HCT116 (cell line): ENCODE measurements around the gene NIPAL4. TPM values are rescaled to one million over a fixed set of nuclear protein-coding genes. Genes with fewer than 3 reads are reported as not detected.

Source experiments
- ATAC-seq: fragments of 200-7000 bp; cut with Tn5 transposase; 2 replicates; pipeline ENCODE4 v1.9.1; 2020; ENCODE audit warnings: mild to moderate bottlenecking, moderate library complexity
- BruUV-seq: library from RNA; stranded (reverse); fragments of 400-500 nt; replicated peaks from 2 replicates; lab custom pipeline; 2021; lab: Mats Ljungman, UMichigan
- CTCF ChIA-PET: fragments of 300-600 bp; sonication (Branson Sonifier 250); formaldehyde crosslinking; loops from one replicate; lab custom pipeline; 2021; ENCODE audit warnings: antibody characterized with exemption; lab: Charles Lee
- POLR2A ChIA-PET: fragments of 300-600, 350-600 bp; sonication (Branson Sonifier 250); formaldehyde crosslinking; loops from one replicate; lab custom pipeline; 2021; ENCODE audit warnings: antibody characterized with exemption; lab: Charles Lee
- RAD21 ChIA-PET, 2 experiments: fragments of 300-600 bp; sonication (Branson Sonifier 250); formaldehyde crosslinking; loops; one replicate each; lab custom pipeline; 2023; ENCODE audit warnings: low total read pairs in 2 of 2; ENCODE audit not compliant: uncharacterized antibody in 2 of 2, unreplicated experiment in 2 of 2, low non-redundant PET in 1 of 2; lab: Charles Lee
- DNase-seq: peaks from one replicate; pipeline ENCODE4 v3.0.0-alpha.2; 2010; ENCODE audit warnings: low read depth, low spot score
- H2AFZ ChIP-seq: fragments of 200-600 bp; shearing (Covaris generic), sonication (generic); 2 replicates; pipeline ENCODE4 v1.6.1; 2017; ENCODE audit warnings: low read depth, mixed run types, mixed read lengths, antibody characterized with exemption, low read length; ENCODE audit not compliant: poor library complexity, severe bottlenecking
- H3K27ac ChIP-seq: 2 replicates; pipeline ENCODE4 v1.5.1; 2012; ENCODE audit warnings: low read depth, low read length
- H3K27me3 ChIP-seq: fragments of 200-600 bp; sonication (generic); 2 replicates; pipeline ENCODE4 v1.6.1; 2016; ENCODE audit warnings: mixed run types, low read length, mixed read lengths; ENCODE audit not compliant: insufficient read depth
- H3K36me3 ChIP-seq, 2 experiments: fragments of 200-500 bp in 1 of 2; fragments of 200-600 bp in 1 of 2; sonication (Bioruptor generic) in 1 of 2; sonication (generic) in 1 of 2; 2 replicates each; pipeline versions ENCODE4 v1.5.1 to v1.6.1; 2014 to 2016; ENCODE audit warnings: low read length in 2 of 2, inconsistent platforms in 1 of 2, mixed read lengths in 1 of 2, mixed run types in 1 of 2; ENCODE audit not compliant: insufficient read depth in 2 of 2, control insufficient read depth in 1 of 2
- H3K4me1 ChIP-seq, 2 experiments: fragments of 200-600 bp in 1 of 2; sonication (generic) in 1 of 2; 2 replicates each; pipeline versions ENCODE4 v1.5.1 to v1.6.1; 2012 to 2017; ENCODE audit warnings: low read length in 2 of 2, inconsistent platforms in 1 of 2, mild to moderate bottlenecking in 1 of 2, mixed read lengths in 1 of 2, mixed run types in 1 of 2, moderate library complexity in 1 of 2; ENCODE audit not compliant: insufficient read depth in 2 of 2, control insufficient read depth in 1 of 2
- H3K4me2 ChIP-seq: fragments of 200-600 bp; sonication (generic); 2 replicates; pipeline ENCODE4 v1.6.1; 2017; ENCODE audit warnings: mixed run types, low read length, mixed read lengths
- H3K4me3 ChIP-seq, 2 experiments: fragments of 200-600 bp in 1 of 2; sonication (generic) in 1 of 2; replicated peaks in 1 of 2; 2 replicates each; pipeline ENCODE4 v1.5.1; 2011 to 2016; ENCODE audit warnings: low read length in 2 of 2, control low read depth in 1 of 2, low read depth in 1 of 2, mild to moderate bottlenecking in 1 of 2, mixed read lengths in 1 of 2, mixed run types in 1 of 2
- H3K79me2 ChIP-seq: fragments of 200-600 bp; sonication (generic); 2 replicates; pipeline ENCODE4 v1.6.1; 2017; ENCODE audit warnings: mild to moderate bottlenecking, mixed run types, low read length, moderate library complexity, mixed read lengths; ENCODE audit not compliant: insufficient read depth
- H3K9ac ChIP-seq: fragments of 200-600 bp; sonication (generic); 2 replicates; pipeline ENCODE4 v1.6.1; 2016; ENCODE audit warnings: low read length, mixed read lengths
- H3K9me2 ChIP-seq: fragments of 200-600 bp; sonication (generic), shearing (Covaris generic); 2 replicates; pipeline ENCODE4 v1.6.1; 2017; ENCODE audit warnings: mixed run types, mild to moderate bottlenecking, moderate library complexity; ENCODE audit not compliant: insufficient read depth
- H3K9me3 ChIP-seq, 2 experiments: fragments of 200-500 bp in 1 of 2; fragments of 200-600 bp in 1 of 2; sonication (Bioruptor generic) in 1 of 2; sonication (generic) in 1 of 2; 2 replicates each; pipeline ENCODE4 v1.6.1; 2014 to 2017; ENCODE audit warnings: low read length in 2 of 2, mixed read lengths in 2 of 2, inconsistent platforms in 1 of 2, low read depth in 1 of 2, mild to moderate bottlenecking in 1 of 2, mixed run types in 1 of 2, moderate library complexity in 1 of 2; ENCODE audit not compliant: control insufficient read depth in 1 of 2, insufficient read depth in 1 of 2
- H4K20me1 ChIP-seq: fragments of 200-600 bp; sonication (generic), shearing (Covaris generic); 2 replicates; pipeline ENCODE4 v1.6.1; 2017; ENCODE audit warnings: mixed run types, mild to moderate bottlenecking, moderate library complexity; ENCODE audit not compliant: insufficient read depth
- CBX3 ChIP-seq: IDR thresholded peaks from 2 replicates; pipeline ENCODE4 v1.6.1; 2012; ENCODE audit warnings: low read depth
- CEBPB ChIP-seq: IDR thresholded peaks from 2 replicates; pipeline ENCODE4 v1.6.1; 2012; ENCODE audit warnings: low read depth
- EGR1 ChIP-seq: IDR thresholded peaks from 2 replicates; pipeline ENCODE4 v1.6.1; 2012; ENCODE audit warnings: low read depth
- FOSL1 ChIP-seq: IDR thresholded peaks from 2 replicates; pipeline ENCODE4 v1.6.1; 2012; ENCODE audit warnings: low read depth
- POLR2AphosphoS5 ChIP-seq: IDR thresholded peaks from 2 replicates; pipeline ENCODE4 v1.6.1; 2011; ENCODE audit warnings: mild to moderate bottlenecking, low read depth, low read length, moderate library complexity
- RAD21 ChIP-seq: IDR thresholded peaks from 2 replicates; pipeline ENCODE4 v1.6.1; 2012; ENCODE audit warnings: low read depth, mild to moderate bottlenecking
- SIN3A ChIP-seq: IDR thresholded peaks from 2 replicates; pipeline ENCODE4 v1.6.1; 2012; ENCODE audit warnings: low read depth
- SP1 ChIP-seq: IDR thresholded peaks from 2 replicates; pipeline ENCODE4 v1.6.1; 2012; ENCODE audit warnings: low read depth
- SRF ChIP-seq: IDR thresholded peaks from 2 replicates; pipeline ENCODE4 v1.6.1; 2012; ENCODE audit warnings: low read depth
- ZNF274 ChIP-seq: fragments of 200-500 bp; sonication (Bioruptor generic); IDR thresholded peaks from 2 replicates; pipeline ENCODE4 v1.6.1; 2014; ENCODE audit warnings: mild to moderate bottlenecking, low read depth, low read length, inconsistent platforms
- intact Hi-C: fragments of 100-400 bp; cut with micrococcal nuclease; formaldehyde crosslinking; loops from 2 replicates; pipeline ENCODE4 v1.10.0; 2022
- total RNA-seq: library from RNA; stranded (reverse); gene quantifications from one replicate; pipeline ENCODE4 v1.2.1, GENCODE V29; 2021; ENCODE audit not compliant: unreplicated experiment
- TF ChIP-seq, protein P1 (sequence below): IDR thresholded peaks from 2 replicates; pipeline ENCODE4 v1.6.1; 2012; ENCODE audit warnings: low read depth
- TF ChIP-seq, protein P2 (sequence below): IDR thresholded peaks from 2 replicates; pipeline ENCODE4 v1.6.1; 2011; ENCODE audit warnings: mild to moderate bottlenecking, low read length, moderate library complexity; ENCODE audit not compliant: insufficient replicate concordance; ENCODE audit errors: extremely low read depth

NIPAL4 gene
- total RNA-seq, 1 experiment from 2014 or later = 0.12 TPM

DNA sequence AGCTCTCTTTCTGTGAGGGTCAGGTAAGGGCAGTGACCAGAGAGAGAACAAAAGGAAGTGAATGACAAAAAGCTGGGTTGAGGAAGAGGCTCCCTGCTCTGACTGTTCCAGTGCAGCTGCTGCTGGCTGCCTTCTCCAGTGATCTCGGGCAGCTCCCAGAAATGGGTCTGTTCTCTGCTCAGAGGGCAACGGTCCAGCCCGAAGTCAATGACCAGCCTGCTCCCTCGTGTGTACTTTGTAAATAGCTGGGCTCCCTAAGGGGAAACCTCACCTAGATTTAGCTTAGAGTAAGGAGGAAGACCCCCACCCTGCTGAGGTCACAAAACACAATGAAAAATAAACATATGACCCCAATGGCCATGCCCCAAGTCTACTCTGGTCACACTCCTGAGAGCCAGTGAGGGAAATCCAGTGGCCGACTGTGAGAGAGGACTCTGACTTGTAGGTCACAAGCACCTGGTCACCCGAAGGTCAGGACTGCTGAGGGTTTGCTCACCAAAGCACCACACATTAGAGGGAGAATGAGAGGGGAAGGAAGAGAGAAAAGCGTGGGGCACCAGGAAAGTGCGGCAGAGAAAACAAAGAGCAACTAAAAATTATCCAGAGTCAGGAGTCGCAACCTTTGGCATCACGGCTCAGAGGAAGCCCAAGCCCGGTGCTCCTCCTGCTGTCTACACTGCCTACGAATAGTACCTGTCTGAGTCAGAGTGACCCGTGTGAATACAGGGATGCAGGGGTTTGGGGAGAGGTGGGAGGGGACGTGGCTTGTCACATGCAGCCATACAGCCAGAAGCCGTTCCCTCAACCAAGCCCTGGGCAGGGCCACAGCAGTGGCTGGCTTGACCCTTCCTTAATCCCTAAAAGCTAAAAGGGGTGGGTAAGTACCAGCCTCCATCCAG lies 19.8 kb downstream of the NIPAL4 start:
- H3K27me3 ChIP-seq = no peaks in the 10 kb centered on the region
- no TSS peak for BruUV-seq
- H3K27ac ChIP-seq = no peak overlapping the region
- no peak overlapping the region for H2AFZ ChIP-seq
- TF ChIP-seq RAD21 (no peak), SRF (no peak), SP1 (no peak), EGR1 (no peak), POLR2AphosphoS5 (no peak), ZNF274 (no peak), CEBPB (no peak), SIN3A (no peak), FOSL1 (no peak), CBX3 (no peak)
- TF ChIP-seq, protein P1, sequence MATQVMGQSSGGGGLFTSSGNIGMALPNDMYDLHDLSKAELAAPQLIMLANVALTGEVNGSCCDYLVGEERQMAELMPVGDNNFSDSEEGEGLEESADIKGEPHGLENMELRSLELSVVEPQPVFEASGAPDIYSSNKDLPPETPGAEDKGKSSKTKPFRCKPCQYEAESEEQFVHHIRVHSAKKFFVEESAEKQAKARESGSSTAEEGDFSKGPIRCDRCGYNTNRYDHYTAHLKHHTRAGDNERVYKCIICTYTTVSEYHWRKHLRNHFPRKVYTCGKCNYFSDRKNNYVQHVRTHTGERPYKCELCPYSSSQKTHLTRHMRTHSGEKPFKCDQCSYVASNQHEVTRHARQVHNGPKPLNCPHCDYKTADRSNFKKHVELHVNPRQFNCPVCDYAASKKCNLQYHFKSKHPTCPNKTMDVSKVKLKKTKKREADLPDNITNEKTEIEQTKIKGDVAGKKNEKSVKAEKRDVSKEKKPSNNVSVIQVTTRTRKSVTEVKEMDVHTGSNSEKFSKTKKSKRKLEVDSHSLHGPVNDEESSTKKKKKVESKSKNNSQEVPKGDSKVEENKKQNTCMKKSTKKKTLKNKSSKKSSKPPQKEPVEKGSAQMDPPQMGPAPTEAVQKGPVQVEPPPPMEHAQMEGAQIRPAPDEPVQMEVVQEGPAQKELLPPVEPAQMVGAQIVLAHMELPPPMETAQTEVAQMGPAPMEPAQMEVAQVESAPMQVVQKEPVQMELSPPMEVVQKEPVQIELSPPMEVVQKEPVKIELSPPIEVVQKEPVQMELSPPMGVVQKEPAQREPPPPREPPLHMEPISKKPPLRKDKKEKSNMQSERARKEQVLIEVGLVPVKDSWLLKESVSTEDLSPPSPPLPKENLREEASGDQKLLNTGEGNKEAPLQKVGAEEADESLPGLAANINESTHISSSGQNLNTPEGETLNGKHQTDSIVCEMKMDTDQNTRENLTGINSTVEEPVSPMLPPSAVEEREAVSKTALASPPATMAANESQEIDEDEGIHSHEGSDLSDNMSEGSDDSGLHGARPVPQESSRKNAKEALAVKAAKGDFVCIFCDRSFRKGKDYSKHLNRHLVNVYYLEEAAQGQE = no peak
- TF ChIP-seq, protein P2, sequence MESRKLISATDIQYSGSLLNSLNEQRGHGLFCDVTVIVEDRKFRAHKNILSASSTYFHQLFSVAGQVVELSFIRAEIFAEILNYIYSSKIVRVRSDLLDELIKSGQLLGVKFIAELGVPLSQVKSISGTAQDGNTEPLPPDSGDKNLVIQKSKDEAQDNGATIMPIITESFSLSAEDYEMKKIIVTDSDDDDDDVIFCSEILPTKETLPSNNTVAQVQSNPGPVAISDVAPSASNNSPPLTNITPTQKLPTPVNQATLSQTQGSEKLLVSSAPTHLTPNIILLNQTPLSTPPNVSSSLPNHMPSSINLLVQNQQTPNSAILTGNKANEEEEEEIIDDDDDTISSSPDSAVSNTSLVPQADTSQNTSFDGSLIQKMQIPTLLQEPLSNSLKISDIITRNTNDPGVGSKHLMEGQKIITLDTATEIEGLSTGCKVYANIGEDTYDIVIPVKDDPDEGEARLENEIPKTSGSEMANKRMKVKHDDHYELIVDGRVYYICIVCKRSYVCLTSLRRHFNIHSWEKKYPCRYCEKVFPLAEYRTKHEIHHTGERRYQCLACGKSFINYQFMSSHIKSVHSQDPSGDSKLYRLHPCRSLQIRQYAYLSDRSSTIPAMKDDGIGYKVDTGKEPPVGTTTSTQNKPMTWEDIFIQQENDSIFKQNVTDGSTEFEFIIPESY = no peak
- no peaks in the 10 kb centered on the region for H3K9me3 ChIP-seq
- H3K36me3 ChIP-seq = peaks cover 0 to 20% of the 10 kb centered on the region in 2 experiments; a peak in 2 of 4 replicates
- no peaks in the 10 kb centered on the region for H3K4me1 ChIP-seq
- DNase-seq (no peak), ATAC-seq (no peak)
- no peak overlapping the region for H3K4me3 ChIP-seq
- ChIA-PET CTCF (interaction anchor here (1.3 kb wide), 1 partner anchor 8 kb away, joined by 6 read pairs; no protein-coding TSS in a partner anchor), POLR2A (no interaction called here), RAD21 (no interaction called here)
- intact Hi-C loops = loop anchor here (5.0 to 10.0 kb wide), 2 partner anchors 235 to 333 kb away; no protein-coding TSS in a partner anchor
- H3K9me2 ChIP-seq = no peaks in the 10 kb centered on the region
- no peak overlapping the region for H3K4me2 ChIP-seq
- H4K20me1 ChIP-seq = no peaks in the 10 kb centered on the region
- H3K79me2 ChIP-seq = no peaks in the 10 kb centered on the region
- no peak overlapping the region for H3K9ac ChIP-seq
